ENCODE measurements around the gene CBLC.

Gene CBLC

GRCh38 chr19:44754750-44755080 lies 23.0 kb upstream of the CBLC start:
- TF ChIP-seq CTCF (IDR thresholded peaks at IDR 0.05) = no peak

- no peak for TF ChIP-seq CTCF (IDR thresholded peaks at IDR 0.05)
These were observed 22.5 kb upstream of the CBLC start for GRCh38 chr19:44755219-44755618.

- no peak for TF ChIP-seq CTCF (IDR thresholded peaks at IDR 0.05)
These were observed 21.6 kb upstream of the CBLC start for GRCh38 chr19:44756089-44756562.

GRCh38 chr19:44757057-44757734 lies 20.5 kb upstream of the CBLC start:
- TF ChIP-seq CTCF (IDR thresholded peaks at IDR 0.05) = no peak

GRCh38 chr19:44757735-44758505 lies 19.8 kb upstream of the CBLC start:
- TF ChIP-seq CTCF (IDR thresholded peaks at IDR 0.05) = no peak

- TF ChIP-seq CTCF (IDR thresholded peaks at IDR 0.05) = no peak
These were observed 19.1 kb upstream of the CBLC start for GRCh38 chr19:44758596-44758995.

- no peak for TF ChIP-seq CTCF (IDR thresholded peaks at IDR 0.05)
These were observed 18.4 kb upstream of the CBLC start for GRCh38 chr19:44759083-44759804.
